Left cardiac atrium (tissue), 4 donors: Measurements from ENCODE around the gene H2AZ2. TPM values are rescaled to one million over a fixed set of nuclear protein-coding genes. Genes with fewer than 3 reads are reported as not detected.

ENCODE experiments used
- ATAC-seq, 2 donors: fragments of 200-7000 bp; cut with Tn5 transposase; one replicate each; pipeline ENCODE4 v1.9.1; 2020; ENCODE audit warnings: mild to moderate bottlenecking in 2 of 2, moderate library complexity in 2 of 2
- DNase-seq: peaks from one replicate; pipeline ENCODE4 v3.0.0-alpha.2; 2020
- intact Hi-C, 2 donors: fragments of 100-400 bp; cut with DNase I; formaldehyde crosslinking; loops; one replicate each; pipeline versions ENCODE4 v1.14.1 to v1.15.1; 2022 to 2023
- long read RNA-seq: library from polyadenylated mRNA; unstranded; transcript quantifications from one replicate; pipeline ENCODE4 v2.0.0, GENCODE V29; 2021
- total RNA-seq, 2 donors: library from RNA; stranded (reverse); fragmentation: NEBNext Ultra II Directional; extraction: Animal tissue kit (Norgen Biotek cat#: 25700); gene quantifications; one replicate each; pipeline ENCODE4 v1.2.1, GENCODE V29; 2021
- donor health status: DM: no; HTN: yes; CAD: no.
- donor health status: DM: no; HTN: yes; CAD: no; lungs with severe emphysema.
- donor health status: DM: yes; HTN: yes; CAD: no.
- donor health status: Dilated cardiomyopathy.

H2AZ2 gene
- 100 to 1,000 TPM; 191 to 205 TPM for total RNA-seq
- long read RNA-seq, transcript H2AFV-202 (5 exons, 752 nt), result major isoform, 10 of 64 reads
- long read RNA-seq, transcript H2AFV-201 (5 exons, 3,804 nt), result minor isoform, 7 of 64 reads
- long read RNA-seq, partial matches to known transcripts, result 40 of 64 reads
- long read RNA-seq, other reads (novel, unspliced or antisense), result 3 of 64 reads

DNA sequence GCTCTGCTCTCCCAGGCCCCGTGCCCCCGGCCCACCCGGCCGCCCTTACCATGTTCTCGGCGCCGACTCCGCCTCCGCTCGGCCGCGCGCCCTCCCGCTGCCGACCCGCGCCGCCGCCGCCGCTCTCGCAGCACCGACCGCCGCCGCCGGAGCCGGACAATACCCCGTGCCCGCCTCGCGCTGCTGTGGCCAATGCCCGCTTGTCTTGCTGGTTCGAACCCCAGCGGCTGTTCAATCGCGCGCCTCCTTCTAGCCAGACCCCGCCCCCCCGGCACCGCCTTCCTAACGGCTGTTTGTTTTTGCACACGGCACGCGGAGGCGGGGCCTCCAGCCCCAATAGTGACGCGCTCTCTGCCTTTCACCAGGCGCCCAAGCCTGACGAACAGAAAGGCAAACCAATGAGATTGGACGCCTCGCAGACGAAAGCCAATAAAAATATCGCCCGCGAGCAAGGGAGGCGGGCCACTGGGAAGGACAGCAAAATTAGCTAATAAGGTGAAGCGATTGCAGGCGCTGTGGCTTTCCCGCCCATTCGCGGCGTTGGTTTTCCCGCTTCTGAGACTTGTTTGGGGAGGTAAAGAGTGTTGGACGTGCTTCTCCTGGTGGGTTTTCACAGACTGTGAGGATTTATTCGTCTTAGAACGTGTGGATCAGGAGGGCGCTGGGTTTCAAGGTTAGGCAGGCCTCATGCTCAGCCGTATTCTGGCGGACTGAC, at the start of gene H2AZ2:
H2AZ2 (minus strand) TSS at position 168 of the 715 bp plus-strand sequence; CDS start at position 52, 116 bp downstream.
- DNase-seq (peak; percentile 100), ATAC-seq (peak; percentile 95 to 96)
- intact Hi-C loops, result loop anchor here (2.0 to 5.0 kb wide), 3 partner anchors 51 to 266 kb away; partner anchors contain the start of genes PPIA (in 1 of the 2) and TMED4 (in 1 of the 2)

DNA sequence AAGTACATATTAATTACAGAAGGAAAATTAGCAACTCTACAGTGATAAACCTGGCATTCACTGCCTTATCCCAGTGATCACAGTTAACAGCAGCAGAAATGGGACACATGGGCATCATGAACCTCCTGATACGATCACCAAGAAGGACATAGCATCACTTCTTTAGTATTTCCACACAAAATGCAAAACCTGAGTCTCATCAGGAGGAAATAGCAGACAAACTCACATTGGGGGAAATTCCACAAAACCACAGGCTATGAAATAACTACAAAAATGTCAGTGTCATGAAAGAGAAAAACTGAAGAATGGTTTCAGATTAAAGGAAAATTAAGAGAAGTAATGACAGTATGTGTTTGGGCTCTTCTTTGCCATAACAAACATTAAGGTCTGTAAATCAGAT, 49.4 kb upstream of the H2AZ2 start:
- no peak for ATAC-seq

DNA sequence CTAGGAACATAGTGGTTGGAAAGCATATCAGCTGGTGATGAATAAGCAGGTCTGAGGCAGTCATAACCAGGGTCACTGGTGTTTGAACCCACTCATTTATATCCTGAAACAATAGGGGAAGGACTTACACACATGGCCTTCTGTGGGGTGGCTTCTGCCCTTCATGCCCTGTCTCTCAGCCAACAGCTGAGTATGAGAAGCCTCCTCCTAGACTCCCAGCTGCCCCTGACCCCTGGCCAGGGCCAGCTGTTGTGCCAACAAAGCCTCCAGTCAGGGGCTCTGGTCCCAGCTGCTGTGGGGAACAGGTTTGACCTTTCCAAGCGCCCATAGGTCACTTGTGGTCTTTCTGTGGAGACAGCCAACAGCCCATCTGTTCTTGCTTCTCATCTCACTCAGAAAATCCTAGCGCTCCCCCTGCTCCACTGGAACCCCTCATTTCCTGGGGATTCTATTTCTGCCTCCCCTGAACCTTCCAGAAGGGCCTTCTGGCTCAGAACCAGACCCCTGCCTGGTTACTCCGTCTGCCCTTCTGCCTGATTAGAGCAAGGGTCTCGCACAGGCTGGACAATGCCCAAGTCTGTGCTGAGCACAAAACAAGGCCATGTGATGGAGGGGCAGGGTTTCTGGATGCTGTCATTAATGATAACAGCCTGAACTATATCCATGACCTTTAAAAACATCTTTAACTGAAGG, 47.1 kb upstream of the H2AZ2 start:
- ATAC-seq, result no peak
- no peak for DNase-seq

More for the DNA sequence above, 49.4 kb upstream of the H2AZ2 start:
- intact Hi-C loops, result no loop called here
- no peak for DNase-seq

DNA sequence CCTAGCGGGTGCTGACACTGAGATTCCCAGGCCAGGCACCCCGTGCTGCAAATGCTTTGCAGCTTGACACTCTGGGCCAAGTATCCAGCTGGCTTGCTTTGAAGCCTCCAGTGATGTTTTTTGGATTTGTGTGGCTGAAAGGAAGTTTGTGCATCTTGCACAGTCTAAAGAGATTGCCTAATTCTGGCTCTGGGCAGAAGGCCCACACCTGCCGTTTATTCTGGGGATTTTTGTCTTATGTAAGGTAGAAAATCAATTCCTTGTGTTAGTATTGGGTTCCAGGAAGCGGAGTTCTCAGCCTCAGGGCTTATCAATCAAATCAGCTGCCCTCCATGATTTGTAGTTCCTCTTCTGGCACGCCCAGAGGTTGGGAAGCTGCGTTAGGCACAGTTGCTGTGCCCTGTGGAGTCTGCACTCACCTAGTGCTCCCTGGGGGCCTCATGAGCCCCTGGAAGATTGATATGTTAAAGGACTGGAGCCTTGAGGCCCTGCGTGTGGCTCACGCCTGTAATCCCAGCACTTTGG, 45.9 kb upstream of the H2AZ2 start:
- ATAC-seq, result no peak
- intact Hi-C loops, result no loop called here
- DNase-seq, result no peak

More for the DNA sequence above, 47.1 kb upstream of the H2AZ2 start:
- intact Hi-C loops, result no loop called here

DNA sequence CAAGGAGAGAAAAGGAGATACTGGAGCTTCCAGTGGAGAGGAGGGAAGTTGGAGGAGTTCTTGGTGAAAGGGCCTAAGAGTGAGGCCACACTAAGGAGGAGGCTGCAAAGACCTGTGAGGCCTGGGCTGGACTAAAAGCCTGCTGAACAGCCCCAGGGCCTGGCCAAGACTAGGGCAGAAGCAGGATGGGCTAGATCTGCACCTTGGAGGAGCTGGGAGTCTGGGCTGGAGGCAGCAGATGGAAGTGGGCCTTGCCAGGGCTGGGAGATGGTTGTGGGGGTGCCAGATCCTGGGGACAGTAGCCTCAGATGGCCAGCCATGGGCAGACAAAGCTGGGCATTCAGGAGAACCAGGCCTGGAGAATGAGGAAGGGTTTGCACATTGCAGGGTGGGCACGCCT, 43.9 kb upstream of the H2AZ2 start:
- ATAC-seq (no peak), DNase-seq (no peak)
- intact Hi-C loops, result no loop called here

DNA sequence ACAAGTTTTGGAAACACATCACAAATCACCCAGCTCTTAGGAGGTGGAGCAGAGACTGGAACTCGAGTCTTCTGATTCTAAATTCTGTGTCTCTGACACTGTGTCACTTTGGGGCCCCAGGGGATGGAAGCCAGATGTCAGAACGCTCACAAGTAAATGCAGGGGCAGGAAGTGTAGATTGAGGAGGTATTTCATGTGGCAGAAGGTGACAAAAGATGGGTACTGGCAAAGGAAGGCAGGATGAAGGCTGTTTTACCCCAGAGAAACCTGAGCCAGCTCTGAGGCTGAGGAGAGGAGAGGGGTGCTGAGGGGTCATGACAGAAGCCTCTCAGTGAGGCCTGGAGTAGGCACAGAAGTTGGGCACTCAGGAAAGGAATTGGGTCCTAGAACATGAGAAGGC, 43.5 kb upstream of the H2AZ2 start:
- intact Hi-C loops, result no loop called here
- no peak for DNase-seq
- ATAC-seq, result no peak

DNA sequence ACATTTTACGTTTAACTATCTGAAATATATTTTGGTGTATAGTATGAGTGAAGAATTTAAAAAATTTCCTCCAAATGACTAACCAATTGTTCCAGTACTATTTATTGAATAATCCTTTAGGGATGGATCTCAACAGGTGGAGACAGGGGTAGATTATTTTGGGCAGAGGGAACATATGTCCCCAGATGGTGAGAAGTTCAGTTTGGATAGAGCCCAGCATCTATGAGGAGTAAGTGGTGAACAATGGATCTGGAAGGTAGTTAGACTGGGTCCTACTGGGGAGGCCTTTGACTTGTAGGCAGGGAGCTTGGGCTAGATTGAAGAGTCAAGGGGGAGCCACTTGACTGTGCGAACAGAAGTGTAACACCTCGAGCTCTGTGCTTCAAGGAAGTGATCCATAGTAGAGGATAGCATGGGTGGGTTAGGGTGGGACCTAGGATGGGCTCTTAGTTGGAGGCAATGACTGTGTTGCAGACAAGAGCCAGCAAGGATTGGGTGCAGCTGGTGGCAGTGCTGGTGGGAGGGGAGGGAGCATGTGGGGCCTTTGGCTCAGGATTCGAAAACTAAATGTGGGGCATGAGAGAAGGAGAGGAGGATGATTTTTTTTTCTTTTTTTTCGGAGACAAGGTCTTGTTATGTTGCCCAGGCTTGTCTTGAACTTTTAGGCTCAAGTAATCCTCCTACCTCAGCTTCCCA, 41.3 kb upstream of the H2AZ2 start:
- ATAC-seq, result no peak
- intact Hi-C loops, result loop anchor here in 1 of 2 donors (5.0 kb wide), 1 partner anchor 37 kb away; no protein-coding TSS in a partner anchor

DNA sequence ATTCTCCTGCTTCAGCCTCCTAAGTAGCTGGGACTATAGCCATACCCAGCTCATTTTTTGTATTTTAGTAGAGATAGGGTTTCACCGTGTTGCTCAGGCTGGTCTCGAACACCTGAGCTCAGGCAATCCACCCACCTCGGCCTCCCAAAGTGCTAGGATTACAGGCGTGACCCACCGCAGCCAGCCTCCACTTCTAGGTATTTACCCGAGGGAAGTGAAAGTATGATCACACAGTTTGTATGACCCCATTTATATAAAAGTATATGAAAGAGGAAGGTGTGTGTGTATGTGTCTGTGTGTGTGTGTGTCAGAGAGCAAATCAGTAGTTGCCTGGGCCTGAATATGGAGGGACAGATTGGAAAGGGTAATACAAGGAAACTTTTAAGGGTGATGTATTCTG, 39.4 kb upstream of the H2AZ2 start:
- ATAC-seq, result no peak
- intact Hi-C loops, result loop anchor here in 1 of 2 donors (5.0 kb wide), 1 partner anchor 35 kb away; no protein-coding TSS in a partner anchor

More for the DNA sequence above, 41.3 kb upstream of the H2AZ2 start:
- DNase-seq, result no peak

DNA sequence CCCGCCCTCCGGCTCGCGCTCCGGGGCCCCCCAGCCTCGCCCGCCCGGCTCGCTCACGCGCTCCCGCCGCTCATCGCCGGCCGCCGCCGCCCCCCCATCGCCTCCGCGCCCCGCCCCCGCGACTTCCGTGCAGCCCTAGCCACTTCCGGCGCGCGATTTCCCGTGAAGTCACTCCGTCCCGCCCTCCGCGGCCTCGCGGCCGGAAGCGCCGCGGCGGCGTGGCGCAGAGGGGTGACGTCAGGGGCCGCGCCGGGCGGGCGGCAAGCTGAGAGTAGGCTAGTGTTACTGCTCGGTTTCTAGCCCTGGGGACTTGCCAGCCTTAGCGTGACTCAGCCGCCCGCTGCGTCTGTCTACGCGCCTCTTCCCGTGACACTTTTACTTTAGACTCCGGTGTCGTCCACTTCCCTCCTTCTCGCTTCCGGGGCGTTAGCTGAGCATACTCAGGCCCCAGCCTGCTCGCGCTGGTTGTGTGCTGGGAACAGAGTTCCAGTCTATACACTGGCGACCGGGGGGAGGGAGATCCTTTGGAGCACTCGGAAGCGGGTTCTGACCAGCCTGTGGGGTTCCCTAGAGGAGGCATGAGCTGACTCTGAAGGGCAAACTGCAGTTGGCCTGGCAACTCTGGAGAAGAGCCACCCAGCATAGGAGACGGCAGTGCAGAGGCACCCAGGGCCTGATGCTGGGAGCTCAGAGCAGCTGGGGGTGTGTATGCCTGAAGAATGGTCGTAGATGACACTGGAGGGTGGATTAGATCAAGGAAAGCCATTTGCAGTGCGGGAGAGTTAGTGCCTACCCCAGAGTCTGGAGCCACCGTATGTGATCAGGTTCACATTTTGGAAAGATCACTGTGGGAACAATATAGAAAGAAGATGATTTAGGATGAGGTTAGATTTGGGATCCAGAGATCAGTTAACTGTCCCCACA, 37.8 kb upstream of the H2AZ2 start, which contains the start of gene PURB:
PURB (minus strand) TSS at position 137 of the 924 bp plus-strand sequence. CDS start 182 bp downstream, outside the sequence.
- DNase-seq (peak; percentile 96), ATAC-seq (peak; percentile 97)
- intact Hi-C loops, result loop anchor here in 1 of 2 donors (5.0 kb wide), 1 partner anchor 33 kb away; no protein-coding TSS in a partner anchor

More for the DNA sequence above, 39.4 kb upstream of the H2AZ2 start:
- DNase-seq, result no peak

DNA sequence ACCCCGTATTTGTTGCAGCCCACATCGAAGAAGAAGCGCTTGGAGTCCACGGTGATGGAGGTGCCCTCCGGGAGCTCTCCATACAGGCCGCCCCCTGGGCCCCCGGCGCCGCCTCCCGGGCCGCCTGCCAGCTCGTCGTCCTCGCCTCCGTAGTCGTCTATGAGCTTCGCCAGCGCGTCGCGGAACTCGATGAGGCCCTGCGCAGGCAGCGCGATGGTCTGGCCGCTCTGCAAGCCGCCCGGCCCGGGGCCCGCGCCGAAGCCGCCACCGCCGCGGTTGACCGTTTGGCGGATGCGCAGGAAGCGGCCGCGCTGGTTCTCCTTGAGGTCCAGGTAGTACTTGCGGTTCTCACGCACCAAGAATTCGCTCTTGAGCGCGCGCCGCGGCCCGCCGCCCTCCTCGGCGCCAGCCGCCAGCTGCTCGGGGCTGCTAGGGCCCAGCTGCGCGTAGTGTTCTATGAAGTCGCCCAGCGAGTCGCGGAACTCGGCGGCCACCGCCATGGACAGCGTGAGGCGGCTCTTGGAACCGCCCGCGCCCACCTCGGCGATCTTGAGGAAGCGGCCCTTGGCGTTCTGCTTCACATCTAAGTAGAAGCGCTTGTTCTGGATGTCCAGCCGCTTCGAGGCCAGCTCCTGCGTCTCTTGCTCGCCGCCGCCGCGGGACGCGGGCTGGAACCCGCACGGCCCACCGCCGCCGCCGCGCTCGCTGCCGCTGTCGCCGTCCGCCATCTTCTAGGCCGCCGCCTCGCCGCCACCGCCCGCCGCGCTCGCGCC, 36.9 kb upstream of the H2AZ2 start:
- DNase-seq (peak; percentile 73), ATAC-seq (peak; percentile 51 to 60)
- intact Hi-C loops, result loop anchor here in 1 of 2 donors (5.0 kb wide), 1 partner anchor 33 kb away; no protein-coding TSS in a partner anchor

DNA sequence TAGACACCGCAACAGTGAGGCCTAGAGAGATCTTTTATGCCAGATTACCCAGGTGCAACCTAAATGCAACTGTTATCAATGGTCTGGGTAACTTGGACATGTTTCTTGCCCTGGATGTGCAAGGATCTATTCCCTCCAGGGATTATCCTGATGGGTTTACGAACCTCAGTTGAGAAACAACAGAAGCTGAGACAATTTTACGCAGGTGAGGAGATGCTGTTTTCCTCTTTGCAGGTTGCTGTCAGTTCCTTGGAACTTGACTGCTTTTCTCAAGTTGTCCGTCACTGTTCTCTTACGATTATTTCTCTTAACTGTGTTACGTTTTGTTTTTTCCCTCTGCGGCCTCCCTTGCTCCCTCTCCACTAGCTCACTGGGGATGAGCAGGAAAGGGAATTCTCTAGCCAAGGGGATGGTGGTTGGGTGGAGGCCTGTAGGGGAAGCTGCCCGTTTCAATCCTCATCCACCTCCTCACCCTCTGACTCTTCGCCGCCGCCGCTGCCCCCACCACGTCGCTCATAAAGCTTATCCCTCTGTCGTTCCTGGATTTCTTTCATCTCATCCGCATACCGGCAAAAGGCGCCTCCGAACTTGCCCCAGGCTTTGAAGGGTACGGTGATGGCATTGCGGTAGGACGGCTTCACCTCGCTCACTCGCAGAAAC, 36.2 kb upstream of the H2AZ2 start:
- DNase-seq (no peak), ATAC-seq (no peak)
- intact Hi-C loops, result no loop called here

DNA sequence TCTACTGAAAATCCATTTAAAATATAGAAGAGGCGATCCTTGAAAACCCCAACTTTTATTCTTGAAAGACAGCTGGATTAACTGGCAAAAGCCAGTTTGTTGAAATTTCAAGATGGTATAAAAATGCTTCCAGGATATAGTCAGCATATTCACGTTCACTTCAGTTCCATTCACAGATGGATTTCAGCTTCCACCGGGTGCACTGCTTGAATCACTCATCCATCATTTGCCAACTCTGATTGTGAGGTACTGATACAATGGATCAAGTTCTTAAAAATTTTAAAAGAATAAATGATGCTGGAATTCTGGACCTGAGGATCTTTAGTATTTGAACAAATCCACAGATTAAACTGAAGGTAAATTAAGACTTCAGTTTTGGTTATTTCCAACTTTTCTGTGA, 35.0 kb upstream of the H2AZ2 start:
- ATAC-seq, result no peak

DNA sequence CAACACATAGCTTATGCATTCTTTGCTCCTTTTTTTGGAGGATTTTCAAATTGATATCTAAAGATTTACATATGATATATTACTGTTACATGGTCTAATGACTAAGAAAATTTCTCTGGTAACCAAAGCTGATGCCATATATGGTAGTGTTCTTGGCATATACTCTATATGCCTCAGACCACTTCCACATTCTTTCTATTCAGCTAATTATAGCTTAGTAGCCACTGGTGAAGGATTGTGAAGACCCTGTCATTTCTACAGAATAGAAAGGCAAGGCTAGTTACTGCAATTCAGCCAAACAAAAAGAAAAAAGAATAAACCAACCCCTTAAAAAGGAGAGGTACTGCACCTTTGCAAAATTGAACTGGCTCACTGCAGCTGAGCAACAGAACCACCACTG, 33.7 kb upstream of the H2AZ2 start:
- intact Hi-C loops, result no loop called here
- DNase-seq, result no peak
- no peak for ATAC-seq

More for the DNA sequence above, 35.0 kb upstream of the H2AZ2 start:
- intact Hi-C loops, result no loop called here
- DNase-seq, result no peak

DNA sequence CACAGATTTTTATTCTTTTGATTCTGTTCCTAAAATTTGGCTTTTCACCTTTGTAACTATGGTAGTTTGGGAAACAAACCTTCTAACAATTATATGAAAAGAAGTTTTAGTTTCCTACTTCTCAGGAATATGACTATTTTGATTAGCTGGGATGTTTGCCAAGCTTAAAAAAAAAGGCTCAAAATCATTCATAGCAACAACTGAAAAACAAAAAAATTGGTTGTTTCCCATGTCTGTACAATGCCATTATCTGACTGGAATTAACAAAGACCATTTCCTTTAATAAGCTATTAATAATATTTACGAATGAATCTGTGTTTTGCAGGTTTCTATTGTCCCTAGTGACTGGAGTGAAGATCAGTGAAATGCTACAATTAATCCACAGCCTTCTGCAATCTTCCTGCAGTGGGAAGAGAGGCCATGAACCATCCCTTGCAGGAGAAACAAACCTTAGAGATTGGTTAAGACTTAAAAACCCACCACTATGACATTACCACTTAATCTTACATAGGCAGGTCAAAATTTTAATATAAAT, 33.2 kb upstream of the H2AZ2 start:
- no peak for DNase-seq
- no peak for ATAC-seq
- intact Hi-C loops, result no loop called here

DNA sequence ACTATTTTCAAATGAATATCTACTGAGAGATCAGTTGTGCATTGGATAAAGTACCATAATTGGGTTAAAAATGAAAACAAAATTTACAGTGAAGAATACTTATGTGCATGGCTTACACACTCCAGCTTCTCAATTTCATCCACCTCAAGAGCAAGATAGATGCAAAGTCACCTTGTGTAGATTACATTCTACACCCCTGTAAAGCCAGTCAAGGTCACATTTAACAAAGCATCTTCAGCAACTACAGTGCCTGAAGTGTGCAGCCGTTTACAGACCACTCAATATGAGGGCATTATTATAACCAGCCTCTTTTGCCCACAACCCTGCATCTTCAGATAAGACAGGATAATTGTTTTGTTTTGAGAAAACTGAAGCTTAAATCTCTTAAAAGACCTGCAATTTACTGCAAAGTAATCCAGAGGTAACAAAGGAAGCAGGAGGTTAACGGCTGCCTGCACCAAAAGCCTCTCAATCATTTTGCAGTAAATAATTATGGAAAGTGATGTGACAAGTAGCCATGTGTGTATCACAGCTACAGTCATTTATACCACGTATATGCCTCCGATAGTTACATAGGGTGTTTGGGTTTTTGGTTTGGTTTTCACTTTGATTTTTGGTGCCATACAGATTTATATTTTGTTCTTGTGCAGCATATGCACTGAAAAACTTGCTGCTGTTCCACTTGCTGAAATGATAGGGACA, 32.6 kb upstream of the H2AZ2 start:
- ATAC-seq, result no peak
- DNase-seq, result no peak
- intact Hi-C loops, result no loop called here

DNA sequence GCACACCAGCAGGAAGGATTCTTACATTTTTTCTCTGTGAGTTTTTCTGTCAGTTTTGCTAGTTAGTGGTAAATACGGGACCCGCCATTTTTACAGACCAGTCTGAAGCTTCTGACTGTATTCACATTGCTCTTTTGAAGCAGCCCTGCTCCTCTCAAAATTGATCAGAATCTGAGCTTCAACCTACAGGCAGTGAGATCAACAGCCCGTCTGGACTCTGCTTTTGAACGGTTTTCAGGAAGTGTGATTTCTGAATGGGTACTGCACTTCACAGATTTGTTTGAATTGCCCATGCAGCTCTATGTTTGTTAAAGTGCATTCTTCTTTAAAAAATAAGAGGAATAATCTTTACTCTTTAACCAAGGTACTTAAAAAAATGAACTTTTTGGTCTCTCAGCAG, 28.5 kb upstream of the H2AZ2 start:
- intact Hi-C loops, result no loop called here
- ATAC-seq, result no peak

More for the DNA sequence above, 28.5 kb upstream of the H2AZ2 start:
- no peak for DNase-seq
